Nephron progenitor cell (in vitro differentiated cells): ENCODE data around the gene LRRC14B.

Experiments used
- DNase-seq: peaks from one replicate; pipeline ENCODE4 v3.0.0; 2021
- H3K27ac Mint-ChIP-seq: 2 replicates; pipeline ENCODE4 v1.8.0; 2021; ENCODE audit warnings: mild to moderate bottlenecking, moderate library complexity, mixed read lengths
- H3K27me3 Mint-ChIP-seq: 2 replicates; pipeline ENCODE4 v1.8.0; 2021; ENCODE audit warnings: mild to moderate bottlenecking, low read depth, mixed read lengths; ENCODE audit not compliant: poor library complexity
- H3K36me3 Mint-ChIP-seq: 2 replicates; pipeline ENCODE4 v1.8.0; 2021; ENCODE audit warnings: low read depth, mixed read lengths
- H3K4me1 Mint-ChIP-seq: 2 replicates; pipeline ENCODE4 v1.8.0; 2021; ENCODE audit warnings: mixed read lengths
- H3K4me3 Mint-ChIP-seq: 2 replicates; pipeline ENCODE4 v1.8.0; 2021; ENCODE audit warnings: mild to moderate bottlenecking, moderate library complexity, mixed read lengths
- H3K9me3 Mint-ChIP-seq: 2 replicates; pipeline ENCODE4 v1.8.0; 2021; ENCODE audit warnings: mild to moderate bottlenecking, moderate library complexity, mixed read lengths
- CTCF ChIP-seq: fragments of 200-600 bp; sonication (generic); IDR thresholded peaks from 2 replicates; pipeline ENCODE4 v1.5.0; 2021; ENCODE audit warnings: antibody characterized with exemption

The LRRC14B gene

GRCh38 chr5:192691-192969, 1.3 kb downstream of the LRRC14B start:
- no peaks in the 10 kb centered on the region for H3K9me3 Mint-ChIP-seq
- H3K4me1 Mint-ChIP-seq, result peaks cover 41% of the 10 kb centered on the region
- H3K4me3 Mint-ChIP-seq, result no peak overlapping the region
- no peak for TF ChIP-seq CTCF
- H3K36me3 Mint-ChIP-seq, result no peaks in the 10 kb centered on the region
- no peak overlapping the region for H3K27ac Mint-ChIP-seq
- H3K27me3 Mint-ChIP-seq, result peaks cover 9% of the 10 kb centered on the region
- no peak for DNase-seq

- Mint-ChIP-seq H3K4me1 (peaks cover 39% of the 10 kb centered on the region), H3K4me3 (no peak overlapping the region), H3K27me3 (peaks cover 9% of the 10 kb centered on the region), H3K27ac (no peak overlapping the region), H3K36me3 (no peaks in the 10 kb centered on the region), H3K9me3 (no peaks in the 10 kb centered on the region)
- no peak for DNase-seq
- TF ChIP-seq CTCF, result no peak
Observed at GRCh38 chr5:192970-193831, 1.9 kb downstream of the LRRC14B start.

GRCh38 chr5:194102-194501, 2.8 kb downstream of the LRRC14B start:
- peaks cover 9% of the 10 kb centered on the region for H3K27me3 Mint-ChIP-seq
- peaks cover 30% of the 10 kb centered on the region for H3K4me1 Mint-ChIP-seq
- no peaks in the 10 kb centered on the region for H3K36me3 Mint-ChIP-seq
- no peak for DNase-seq
- H3K4me3 Mint-ChIP-seq, result no peak overlapping the region
- no peak for TF ChIP-seq CTCF
- H3K9me3 Mint-ChIP-seq, result no peaks in the 10 kb centered on the region
- H3K27ac Mint-ChIP-seq, result no peak overlapping the region

- DNase-seq, result no peak
- no peak overlapping the region for H3K27ac Mint-ChIP-seq
- no peaks in the 10 kb centered on the region for H3K36me3 Mint-ChIP-seq
- peaks cover 9% of the 10 kb centered on the region for H3K27me3 Mint-ChIP-seq
- TF ChIP-seq CTCF, result no peak
- no peak overlapping the region for H3K4me3 Mint-ChIP-seq
- peaks cover 26% of the 10 kb centered on the region for H3K4me1 Mint-ChIP-seq
- H3K9me3 Mint-ChIP-seq, result no peaks in the 10 kb centered on the region
Observed at GRCh38 chr5:194603-195209, 3.4 kb downstream of the LRRC14B start.

GRCh38 chr5:195401-196160, 4.3 kb downstream of the LRRC14B start:
- no peak for TF ChIP-seq CTCF
- Mint-ChIP-seq H3K36me3 (no peaks in the 10 kb centered on the region), H3K27me3 (peaks cover 5% of the 10 kb centered on the region), H3K4me1 (peaks cover 24% of the 10 kb centered on the region), H3K4me3 (no peak overlapping the region), H3K27ac (no peak overlapping the region), H3K9me3 (no peaks in the 10 kb centered on the region)
- no peak for DNase-seq
